Gastrocnemius medialis (tissue), 4 donors: ENCODE measurements around the gene THOC7.

ENCODE experiments used
- POLR2A ChIP-seq, 2 donors: fragments of 450-650 bp; IDR thresholded peaks; one replicate each; pipeline ENCODE4 v1.6.1; 2017; ENCODE audit warnings: antibody characterized with exemption in 2 of 2, mild to moderate bottlenecking in 2 of 2, moderate library complexity in 2 of 2
- TF ChIP-seq, protein P1 (sequence below), 5 experiments: fragments of 450-650 bp in 3 of 5; fragments of 200-600 bp in 2 of 5; sonication (generic) in 2 of 5; IDR thresholded peaks in 4 of 5; conservative IDR thresholded peaks in 1 of 5; 1 replicate in 4 of 5; 2 replicates in 1 of 5; pipeline ENCODE4 v1.5.1; 2016 to 2019; ENCODE audit warnings: antibody characterized with exemption in 5 of 5, mild to moderate bottlenecking in 3 of 5, moderate library complexity in 3 of 5

DNA sequence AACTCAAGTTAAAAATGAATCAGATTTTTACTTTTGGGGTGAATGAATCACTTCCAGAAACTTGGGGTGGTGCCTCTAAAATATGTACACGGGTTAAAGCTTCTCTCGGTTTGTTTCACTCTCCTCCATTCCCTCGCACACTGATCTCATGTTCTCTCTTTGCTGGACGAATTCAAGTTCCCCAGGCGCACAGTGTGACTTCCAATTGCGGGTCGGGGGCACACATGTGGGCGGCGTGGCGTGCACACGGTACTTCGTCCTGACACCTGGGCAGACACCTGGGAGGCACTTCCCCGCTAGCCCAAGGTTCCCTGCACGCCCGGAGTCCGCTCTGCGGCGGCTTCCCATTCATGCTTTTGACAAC is 47.9 kb upstream of the THOC7 start:
- TF ChIP-seq, protein P1, sequence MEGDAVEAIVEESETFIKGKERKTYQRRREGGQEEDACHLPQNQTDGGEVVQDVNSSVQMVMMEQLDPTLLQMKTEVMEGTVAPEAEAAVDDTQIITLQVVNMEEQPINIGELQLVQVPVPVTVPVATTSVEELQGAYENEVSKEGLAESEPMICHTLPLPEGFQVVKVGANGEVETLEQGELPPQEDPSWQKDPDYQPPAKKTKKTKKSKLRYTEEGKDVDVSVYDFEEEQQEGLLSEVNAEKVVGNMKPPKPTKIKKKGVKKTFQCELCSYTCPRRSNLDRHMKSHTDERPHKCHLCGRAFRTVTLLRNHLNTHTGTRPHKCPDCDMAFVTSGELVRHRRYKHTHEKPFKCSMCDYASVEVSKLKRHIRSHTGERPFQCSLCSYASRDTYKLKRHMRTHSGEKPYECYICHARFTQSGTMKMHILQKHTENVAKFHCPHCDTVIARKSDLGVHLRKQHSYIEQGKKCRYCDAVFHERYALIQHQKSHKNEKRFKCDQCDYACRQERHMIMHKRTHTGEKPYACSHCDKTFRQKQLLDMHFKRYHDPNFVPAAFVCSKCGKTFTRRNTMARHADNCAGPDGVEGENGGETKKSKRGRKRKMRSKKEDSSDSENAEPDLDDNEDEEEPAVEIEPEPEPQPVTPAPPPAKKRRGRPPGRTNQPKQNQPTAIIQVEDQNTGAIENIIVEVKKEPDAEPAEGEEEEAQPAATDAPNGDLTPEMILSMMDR (IDR thresholded peaks at IDR 0.05 in 4 of 5, conservative IDR thresholded peaks at IDR 0.05 in 1 of 5), result no peak
- no peak for TF ChIP-seq POLR2A (IDR thresholded peaks at IDR 0.05)
